Activated T-helper 1 cell treated with anti-CD3 and anti-CD28 coated beads, Interleukin-12 subunit alpha, Interleukin-12 subunit beta, Interleukin-2, Interleukin-4 antibody, amounts not matched to agents 30 ng/mL and 10 ng/mL and 1 ng/mL, durations not matched to agents 14 hours and 24 hours and 36 hours (primary cell): ENCODE measurements around the gene DNAH1. TPM values are rescaled to one million over a fixed set of nuclear protein-coding genes. Genes with fewer than 3 reads are reported as not detected.

Experiments used
- DNase-seq: peaks from one replicate; pipeline ENCODE4 v3.0.0; 2021; ENCODE audit warnings: low spot score
- H3K27ac Mint-ChIP-seq: one replicate; pipeline ENCODE4 v1.8.0; 2021; ENCODE audit warnings: mild to moderate bottlenecking, mixed read lengths
- H3K27me3 Mint-ChIP-seq: one replicate; pipeline ENCODE4 v1.8.0; 2022; ENCODE audit warnings: mild to moderate bottlenecking, moderate library complexity, mixed read lengths; ENCODE audit not compliant: insufficient read depth
- H3K36me3 Mint-ChIP-seq: one replicate; pipeline ENCODE4 v1.8.0; 2021; ENCODE audit warnings: low read depth, mixed read lengths
- H3K4me1 Mint-ChIP-seq: one replicate; pipeline ENCODE4 v1.8.0; 2021; ENCODE audit warnings: low read depth, mixed read lengths
- H3K4me3 Mint-ChIP-seq: one replicate; pipeline ENCODE4 v1.8.0; 2021; ENCODE audit warnings: mild to moderate bottlenecking, moderate library complexity, mixed read lengths
- H3K9me3 Mint-ChIP-seq: one replicate; pipeline ENCODE4 v1.8.0; 2021; ENCODE audit warnings: mixed read lengths
- intact Hi-C: fragments of 100-400 bp; cut with micrococcal nuclease; formaldehyde crosslinking; loops from one replicate; pipeline ENCODE4 v1.15.1; 2024
- total RNA-seq: library from RNA; stranded (reverse); gene quantifications from 2 replicates; pipeline ENCODE4 v1.2.3, GENCODE V29; 2022

The DNAH1 gene
- total RNA-seq, 1 donor from 2014 or later, result 12.1 TPM

DNA sequence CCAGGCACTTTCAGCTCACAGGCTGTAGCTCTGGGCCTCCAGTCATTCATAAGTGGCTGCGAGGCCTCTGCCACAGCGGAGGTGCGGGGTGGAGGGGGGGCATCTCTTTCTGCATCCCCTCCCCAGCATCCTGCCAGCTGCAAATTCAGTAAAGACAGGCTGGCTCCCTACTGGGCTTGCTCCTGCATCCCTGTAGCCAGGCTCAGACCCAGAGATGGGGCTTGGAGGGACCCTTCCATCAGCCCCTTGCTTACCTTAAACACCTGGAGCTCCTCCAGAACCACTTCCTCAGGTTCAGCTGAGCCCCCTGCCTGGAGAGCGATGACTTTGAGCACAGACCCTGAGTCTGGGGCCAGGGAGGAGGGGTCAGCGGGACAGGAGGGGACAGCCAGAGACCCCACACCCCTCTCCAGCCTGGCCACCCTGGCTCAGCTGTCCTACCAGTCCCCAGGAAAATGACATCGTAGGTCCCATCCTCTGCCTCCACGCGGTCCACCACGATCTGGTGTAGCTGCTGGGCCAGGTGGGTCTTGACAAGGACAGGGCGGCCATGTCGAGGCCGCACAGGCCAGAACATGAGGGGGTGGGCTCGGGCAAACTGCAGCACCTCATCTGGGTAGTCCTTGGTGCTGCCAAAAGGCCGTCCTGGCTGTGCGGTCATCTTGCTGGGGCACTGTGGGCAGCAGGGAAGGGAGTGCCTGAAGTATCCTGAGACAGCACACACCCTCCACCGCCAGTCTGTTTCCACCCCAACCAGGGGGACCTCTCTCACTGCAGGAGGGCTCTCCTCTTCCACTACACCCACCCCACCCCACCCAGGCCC is 123.5 kb downstream of the DNAH1 start:
- no peak for DNase-seq
- Mint-ChIP-seq H3K36me3 (no peaks in the 10 kb centered on the region), H3K27me3 (peaks cover 2% of the 10 kb centered on the region), H3K4me3 (no peak overlapping the region), H3K4me1 (no peaks in the 10 kb centered on the region), H3K9me3 (no peaks in the 10 kb centered on the region), H3K27ac (no peak overlapping the region)
- intact Hi-C loops, result no loop called here

DNA sequence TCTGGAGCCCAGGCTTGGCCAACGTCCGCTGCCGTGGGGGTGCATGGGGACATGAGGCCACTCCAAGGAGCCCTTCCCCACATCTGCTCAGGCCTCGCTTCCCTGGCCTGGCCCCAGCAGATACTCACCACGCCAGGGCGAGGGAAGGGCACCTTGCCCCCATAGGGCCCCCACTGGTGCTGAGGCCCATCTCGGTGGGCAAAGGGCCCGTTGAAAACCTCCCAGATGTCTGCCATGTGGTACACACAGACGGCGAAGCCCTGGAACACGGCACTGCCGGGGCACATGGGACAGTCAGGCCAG is 124.1 kb downstream of the DNAH1 start:
- Mint-ChIP-seq H3K27ac (no peak overlapping the region), H3K4me3 (no peak overlapping the region), H3K27me3 (peaks cover 2% of the 10 kb centered on the region), H3K36me3 (no peaks in the 10 kb centered on the region), H3K4me1 (no peaks in the 10 kb centered on the region), H3K9me3 (no peaks in the 10 kb centered on the region)
- intact Hi-C loops, result no loop called here
- no peak for DNase-seq

DNA sequence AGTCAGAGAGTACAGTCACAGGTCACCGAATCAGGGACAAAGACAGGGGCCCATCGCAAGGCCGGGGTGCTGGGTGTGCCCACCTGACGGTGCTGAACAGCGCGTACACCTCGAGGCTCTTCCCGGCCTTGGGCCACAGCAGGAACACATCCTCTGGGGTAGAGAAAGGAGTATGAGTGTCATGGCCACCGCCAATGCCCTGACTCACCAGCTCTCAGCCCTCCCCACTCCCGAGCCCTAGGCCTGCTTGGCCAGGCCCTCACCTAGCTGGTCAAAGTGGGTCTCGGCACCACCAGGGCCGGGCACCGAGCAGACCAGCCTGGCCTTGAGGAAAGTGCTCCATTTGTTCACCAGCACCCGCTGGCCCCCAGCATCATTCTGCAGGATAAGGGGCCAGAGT is 124.6 kb downstream of the DNAH1 start:
- Mint-ChIP-seq H3K27me3 (peaks cover 2% of the 10 kb centered on the region), H3K27ac (no peak overlapping the region), H3K36me3 (no peaks in the 10 kb centered on the region), H3K9me3 (no peaks in the 10 kb centered on the region), H3K4me3 (no peak overlapping the region), H3K4me1 (no peaks in the 10 kb centered on the region)
- intact Hi-C loops, result no loop called here
- no peak for DNase-seq

DNA sequence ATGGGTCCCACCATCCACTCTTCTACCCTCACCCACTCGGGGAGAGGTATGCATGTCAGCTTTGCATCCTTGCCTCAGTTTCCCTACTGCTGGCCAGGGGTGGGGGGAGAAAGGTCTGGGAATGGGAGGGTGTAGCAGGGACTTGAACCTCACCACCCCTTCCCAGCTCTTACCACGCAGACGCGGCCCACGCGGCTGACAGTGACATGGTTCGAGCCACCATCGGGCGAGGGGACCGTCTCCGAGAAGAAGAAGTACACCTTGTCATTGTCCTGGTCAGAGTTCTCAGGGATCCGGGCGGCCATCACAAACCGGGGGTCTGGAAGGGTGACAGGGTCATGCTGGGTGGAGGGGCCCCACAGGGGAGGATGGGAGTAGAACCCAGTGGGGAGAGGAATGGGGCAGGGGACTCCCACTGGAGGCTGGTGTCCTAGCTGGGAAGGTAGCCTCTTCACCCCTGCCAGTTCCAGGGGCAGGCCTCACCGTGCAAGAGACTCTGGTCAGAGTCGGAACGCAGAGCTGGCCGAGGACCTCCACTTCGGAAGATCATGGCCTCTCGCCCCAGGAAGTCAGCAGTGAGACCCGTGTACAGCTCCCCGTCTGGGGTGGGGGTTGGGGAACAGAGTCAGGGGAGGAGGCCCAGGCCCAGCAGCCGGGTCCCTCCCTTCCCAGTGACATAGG is 125.1 kb downstream of the DNAH1 start:
- no peaks in the 10 kb centered on the region for H3K36me3 Mint-ChIP-seq
- no peak overlapping the region for H3K4me3 Mint-ChIP-seq
- DNase-seq, result no peak
- no peak overlapping the region for H3K27ac Mint-ChIP-seq
- intact Hi-C loops, result no loop called here
- peaks cover 2% of the 10 kb centered on the region for H3K27me3 Mint-ChIP-seq
- H3K4me1 Mint-ChIP-seq, result no peaks in the 10 kb centered on the region
- H3K9me3 Mint-ChIP-seq, result no peaks in the 10 kb centered on the region

DNA sequence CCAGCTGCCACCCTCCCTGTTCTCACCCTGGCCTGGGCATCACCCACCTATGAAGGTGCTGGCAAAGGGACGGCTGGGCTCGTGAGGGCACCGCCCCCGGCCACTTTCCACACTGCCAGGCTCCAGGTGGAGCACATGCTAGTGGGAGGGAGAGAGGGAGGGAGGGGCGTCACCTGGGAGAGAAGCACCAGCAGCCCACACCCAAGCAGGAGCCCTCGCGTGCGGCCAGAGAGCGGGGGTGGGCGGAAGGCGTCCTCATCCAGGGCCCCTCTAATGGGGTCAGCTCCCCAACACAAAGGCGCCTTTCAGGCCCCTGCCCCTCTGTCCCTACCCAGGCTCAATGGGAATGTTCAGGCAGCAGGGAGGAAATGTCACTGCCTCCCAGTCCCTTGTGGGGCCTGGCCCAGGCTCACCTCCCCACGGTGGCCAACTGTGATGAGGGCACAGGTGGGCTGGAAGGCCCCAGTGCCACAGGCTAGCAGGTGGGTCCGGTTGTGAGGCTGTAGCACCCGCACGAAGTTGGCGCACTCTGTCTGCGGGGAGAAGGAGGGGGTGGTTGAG is 125.7 kb downstream of the DNAH1 start:
- Mint-ChIP-seq H3K9me3 (no peaks in the 10 kb centered on the region), H3K4me1 (peaks cover 2% of the 10 kb centered on the region), H3K36me3 (no peaks in the 10 kb centered on the region), H3K27me3 (peaks cover 2% of the 10 kb centered on the region), H3K4me3 (no peak overlapping the region), H3K27ac (no peak overlapping the region)
- intact Hi-C loops, result no loop called here
- no peak for DNase-seq

DNA sequence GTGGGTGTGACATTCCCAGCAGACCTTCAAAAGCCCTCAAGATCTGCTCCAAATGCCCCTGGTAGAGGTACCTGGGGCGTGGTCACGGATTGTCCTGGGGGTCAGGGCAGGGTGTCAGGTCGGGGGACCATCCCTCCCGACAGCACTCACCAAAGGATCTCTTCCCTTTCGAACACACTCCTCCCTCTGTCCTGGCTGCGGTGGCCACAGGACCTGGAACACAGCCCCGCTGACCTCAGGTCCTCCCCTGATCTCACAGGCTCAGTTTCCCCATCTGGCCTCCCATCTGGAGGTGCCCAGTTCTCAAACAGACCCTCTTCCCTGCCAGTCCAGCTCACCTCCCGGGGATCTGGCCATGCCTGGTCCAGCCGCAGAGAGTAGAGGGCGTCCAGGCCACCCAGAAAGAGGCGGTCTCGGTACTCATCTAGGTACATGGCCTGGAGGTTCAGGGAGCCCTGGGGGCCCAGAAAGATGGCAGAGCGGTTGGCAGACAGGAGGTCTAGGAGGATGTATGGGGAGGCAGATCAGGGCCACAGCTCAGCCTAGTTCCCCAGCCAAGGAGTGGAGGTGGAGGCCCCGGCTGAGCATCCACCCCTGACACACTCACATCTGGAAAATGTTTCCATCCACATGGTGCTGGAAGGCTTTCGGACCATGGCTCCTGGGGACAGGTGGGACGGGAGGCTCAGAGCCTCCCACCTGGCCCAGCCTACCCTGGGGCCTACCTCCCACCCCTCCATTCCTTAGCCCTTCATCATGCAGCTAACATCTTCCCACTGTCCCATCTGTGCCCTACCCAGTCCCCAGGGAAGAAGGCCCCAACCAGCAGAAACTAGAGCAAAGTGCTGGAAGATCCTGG is 126.5 kb downstream of the DNAH1 start:
- no peak for DNase-seq
- Mint-ChIP-seq H3K4me3 (no peak overlapping the region), H3K36me3 (no peaks in the 10 kb centered on the region), H3K27me3 (no peaks in the 10 kb centered on the region), H3K27ac (no peak overlapping the region), H3K9me3 (no peaks in the 10 kb centered on the region), H3K4me1 (peaks cover 7% of the 10 kb centered on the region)
- intact Hi-C loops, result no loop called here

DNA sequence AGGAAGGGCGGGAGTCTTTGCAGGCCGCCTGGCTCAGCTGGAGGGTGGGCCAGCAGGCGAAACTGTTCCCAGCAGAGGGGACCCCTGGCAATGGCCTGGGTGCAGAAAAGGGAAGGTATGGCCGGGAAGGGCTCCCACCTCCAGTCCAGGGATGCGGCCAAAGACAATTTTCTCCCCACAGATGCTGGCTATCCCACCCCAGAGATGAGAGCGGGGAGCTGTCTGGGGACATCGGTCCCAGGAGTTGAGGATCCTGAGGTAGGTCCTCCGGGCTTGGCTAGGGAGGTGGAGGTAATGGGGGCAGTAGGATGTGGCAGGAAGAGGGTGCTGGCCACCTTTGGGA is 127.1 kb downstream of the DNAH1 start:
- intact Hi-C loops, result no loop called here
- no peak for DNase-seq
- H3K36me3 Mint-ChIP-seq, result no peaks in the 10 kb centered on the region
- no peaks in the 10 kb centered on the region for H3K9me3 Mint-ChIP-seq
- H3K27ac Mint-ChIP-seq, result no peak overlapping the region
- peaks cover 7% of the 10 kb centered on the region for H3K4me1 Mint-ChIP-seq
- H3K27me3 Mint-ChIP-seq, result no peaks in the 10 kb centered on the region
- no peak overlapping the region for H3K4me3 Mint-ChIP-seq

DNA sequence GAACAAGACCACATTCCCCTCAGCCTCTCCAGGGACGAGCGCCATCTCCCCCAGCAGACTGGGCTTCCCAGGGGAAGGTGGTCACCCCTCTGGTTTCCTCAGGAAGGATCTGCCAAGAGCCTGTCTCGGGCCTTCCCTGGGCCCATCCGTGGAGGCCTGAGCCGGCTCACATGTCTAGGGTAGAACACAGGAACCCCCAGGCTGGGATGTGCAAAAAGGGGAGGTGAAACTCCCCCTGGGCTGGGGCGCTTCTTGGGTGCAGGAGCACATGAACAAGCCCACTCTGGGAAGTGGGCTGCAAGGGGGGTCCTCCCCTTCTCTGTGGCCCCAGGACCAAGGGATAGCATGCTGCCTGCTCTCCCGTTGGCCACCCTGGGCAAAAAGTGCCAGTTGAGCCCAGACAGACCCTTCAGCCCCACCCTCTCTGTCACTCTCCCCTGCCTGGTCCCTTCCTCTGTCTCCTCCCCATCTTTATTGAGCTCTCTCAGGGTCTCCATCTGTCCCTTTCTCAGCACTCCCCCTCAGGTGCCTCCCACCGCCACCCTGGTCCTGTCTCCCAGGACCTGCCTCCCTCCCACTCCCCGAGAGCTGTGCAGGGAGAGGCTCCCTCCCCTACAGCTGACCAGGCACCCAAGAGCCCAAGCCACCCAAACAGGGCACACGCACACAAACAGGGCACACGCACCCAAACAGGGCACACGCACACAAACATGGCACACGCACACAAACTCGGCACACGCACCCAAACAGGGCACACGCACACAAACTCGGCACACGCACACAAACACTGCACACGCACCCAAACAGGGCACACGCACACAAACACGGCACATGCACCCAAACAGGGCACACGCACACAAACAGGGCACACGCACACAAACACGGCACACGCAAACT is 127.9 kb downstream of the DNAH1 start:
- H3K27ac Mint-ChIP-seq, result no peak overlapping the region
- H3K4me3 Mint-ChIP-seq, result no peak overlapping the region
- no peak for DNase-seq
- peaks cover 7% of the 10 kb centered on the region for H3K4me1 Mint-ChIP-seq
- H3K9me3 Mint-ChIP-seq, result no peaks in the 10 kb centered on the region
- no peaks in the 10 kb centered on the region for H3K36me3 Mint-ChIP-seq
- intact Hi-C loops, result no loop called here
- no peaks in the 10 kb centered on the region for H3K27me3 Mint-ChIP-seq

DNA sequence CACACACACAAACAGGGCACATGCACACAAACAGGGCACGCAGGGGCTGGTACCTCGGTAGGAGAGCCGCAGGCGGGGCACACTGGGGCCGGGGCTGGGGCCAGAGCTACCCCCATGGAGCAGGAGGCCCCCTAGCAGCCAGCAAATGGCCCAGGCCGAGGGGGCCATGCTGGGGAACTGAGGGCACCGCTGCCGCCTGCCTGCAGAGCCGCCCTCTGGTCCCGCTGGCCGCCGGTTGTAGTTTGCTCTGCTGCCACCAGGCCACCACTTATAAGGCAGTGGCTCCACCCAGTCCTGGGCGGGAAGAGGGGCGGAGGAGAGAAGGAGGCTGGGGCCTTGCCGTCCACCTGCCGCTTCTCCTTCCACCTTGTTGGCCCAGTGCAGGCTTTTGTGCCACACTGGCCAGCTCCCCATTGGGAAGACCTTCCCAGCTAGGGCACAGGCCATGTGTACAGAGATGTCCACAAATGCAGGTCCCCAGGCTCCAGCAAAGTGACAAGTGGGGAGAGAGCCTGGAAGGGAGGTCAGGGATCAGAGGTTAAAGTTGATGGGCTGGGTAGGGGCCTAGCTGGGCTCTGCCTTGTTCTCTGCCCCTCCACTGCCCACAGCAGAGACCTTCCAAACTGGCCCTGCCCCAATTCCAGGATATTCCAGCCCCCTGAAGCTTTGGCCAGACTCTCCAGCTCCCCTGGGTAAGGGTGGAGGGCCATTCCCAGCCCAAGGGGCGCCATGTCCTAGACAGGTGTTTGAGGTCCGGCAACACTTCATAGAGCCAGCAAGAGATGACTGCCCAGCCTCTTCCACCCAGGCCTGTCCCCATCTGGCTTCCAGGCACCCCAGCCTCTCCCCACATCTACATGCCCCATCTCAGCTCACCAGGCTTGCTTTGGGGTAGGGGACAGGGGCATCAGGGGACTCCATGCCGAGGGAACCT is 129.0 kb downstream of the DNAH1 start, which contains the start of gene SEMA3G:
Gene SEMA3G (minus strand): TSS at position 244 of the 934 bp plus-strand sequence. CDS start 76 bp downstream, at position 168.
- H3K4me1 Mint-ChIP-seq, result peaks cover 7% of the 10 kb centered on the region
- intact Hi-C loops, result loop anchor here (5.0 kb wide), 1 partner anchor 223 kb away; no protein-coding TSS in a partner anchor
- no peaks in the 10 kb centered on the region for H3K9me3 Mint-ChIP-seq
- H3K36me3 Mint-ChIP-seq, result no peaks in the 10 kb centered on the region
- H3K4me3 Mint-ChIP-seq, result no peak within 1 kb of the TSS
- peak; percentile 70 for DNase-seq
- no peaks in the 10 kb centered on the region for H3K27me3 Mint-ChIP-seq
- no peak within 1 kb of the TSS for H3K27ac Mint-ChIP-seq

DNA sequence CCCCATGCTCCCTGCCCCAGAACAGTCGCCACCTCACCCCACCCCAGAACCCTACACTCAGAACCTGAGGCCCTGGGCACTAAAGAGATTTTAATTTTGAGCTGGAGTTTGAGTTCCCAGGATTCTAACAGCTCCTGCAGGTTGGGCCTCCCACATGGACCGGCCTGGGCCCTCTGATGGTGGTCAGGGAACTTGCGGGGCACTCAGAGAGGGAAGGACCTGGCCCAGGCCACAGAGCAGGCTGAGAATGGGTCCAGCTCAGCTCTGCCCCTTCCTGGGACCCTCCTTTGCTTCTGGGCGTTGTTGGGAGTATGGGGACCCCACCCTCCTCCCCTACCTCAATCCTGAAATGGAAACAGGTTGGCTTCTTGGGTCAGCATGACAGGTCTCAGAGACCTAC is 129.9 kb downstream of the DNAH1 start:
- no peaks in the 10 kb centered on the region for H3K36me3 Mint-ChIP-seq
- intact Hi-C loops, result loop anchor here (2.0 to 5.0 kb wide), 2 partner anchors 91 to 224 kb away; partner anchors contain the start of gene UQCC5
- peaks cover 7% of the 10 kb centered on the region for H3K4me1 Mint-ChIP-seq
- no peaks in the 10 kb centered on the region for H3K27me3 Mint-ChIP-seq
- H3K27ac Mint-ChIP-seq, result no peak overlapping the region
- H3K4me3 Mint-ChIP-seq, result no peak overlapping the region
- no peak for DNase-seq
- no peaks in the 10 kb centered on the region for H3K9me3 Mint-ChIP-seq
